GM21786 (cell line): ENCODE results near the gene RHCE.
"Not testable (repeated sequence)": the region's sequence is repeated elsewhere in the genome, so short reads cannot be mapped to it uniquely, and the experiment has no call there.

Experiments used
- ATAC-seq: cut with Tn5 transposase; IDR thresholded peaks from one replicate; pipeline ENCODE4 v1.9.1; 2021; ENCODE audit not compliant: unreplicated experiment

The RHCE gene

DNA sequence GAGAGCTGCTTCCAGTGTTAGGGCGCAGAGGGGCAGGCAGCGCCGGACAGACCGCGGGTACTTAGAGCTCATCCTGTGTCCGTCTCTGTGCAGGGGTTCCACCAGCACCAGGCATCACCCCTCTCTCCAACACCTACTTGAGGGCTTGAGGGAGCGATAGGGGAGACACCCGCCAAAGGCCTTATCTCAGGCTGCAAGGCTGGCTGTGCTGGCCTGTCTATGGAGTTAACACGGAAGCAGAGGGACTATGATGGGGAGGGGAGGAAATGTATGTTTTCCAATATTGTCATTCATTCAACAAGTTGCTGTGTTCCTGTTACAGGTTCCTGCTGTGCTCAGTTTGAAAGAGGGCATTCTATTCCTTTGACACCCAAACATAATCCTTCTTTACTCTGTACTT, at the start of gene RHCE:
Gene RHCE (minus strand): TSS at position 111 of the 400 bp plus-strand sequence. CDS start 39 bp downstream, at position 72.
- ATAC-seq = not testable (repeated sequence)

DNA sequence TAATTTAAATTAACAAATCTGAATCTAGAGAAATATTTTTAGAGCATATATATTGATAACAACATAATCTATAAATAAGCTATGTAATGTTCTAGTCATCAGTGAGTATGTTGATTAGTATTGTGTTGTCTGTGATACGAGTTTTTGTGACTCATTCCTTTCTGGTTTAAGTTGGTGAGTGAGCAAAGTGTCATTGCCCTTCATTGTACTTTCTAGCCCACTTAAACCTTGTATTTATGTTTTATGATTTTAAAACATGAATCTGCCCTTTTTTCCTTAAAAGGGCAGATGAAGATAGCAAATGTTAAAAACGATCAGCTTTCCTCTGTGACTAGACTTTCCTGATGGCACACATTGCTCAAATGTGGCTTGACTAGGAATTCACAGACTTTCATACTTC, 48.6 kb upstream of the RHCE start:
- ATAC-seq = no peak

DNA sequence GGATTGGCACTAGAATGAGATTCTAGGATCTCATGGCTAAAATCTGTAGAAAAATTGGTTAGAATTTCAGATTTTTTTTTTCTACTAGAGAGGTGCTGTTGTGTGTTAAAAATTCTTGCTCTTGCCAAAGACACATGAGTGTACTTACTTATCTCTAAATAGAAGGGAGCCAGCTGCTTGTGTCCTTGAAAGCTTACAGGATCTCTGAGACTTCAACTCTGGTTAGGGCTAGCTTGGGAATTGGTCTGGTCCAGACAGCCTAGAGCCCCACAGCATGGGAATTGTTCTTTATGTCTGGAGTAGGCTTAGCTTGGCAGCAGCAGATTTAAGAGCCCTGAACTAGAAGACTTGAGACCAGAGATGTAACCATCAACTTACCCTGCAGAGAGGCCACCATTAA, 47.4 kb upstream of the RHCE start:
- no peak for ATAC-seq

DNA sequence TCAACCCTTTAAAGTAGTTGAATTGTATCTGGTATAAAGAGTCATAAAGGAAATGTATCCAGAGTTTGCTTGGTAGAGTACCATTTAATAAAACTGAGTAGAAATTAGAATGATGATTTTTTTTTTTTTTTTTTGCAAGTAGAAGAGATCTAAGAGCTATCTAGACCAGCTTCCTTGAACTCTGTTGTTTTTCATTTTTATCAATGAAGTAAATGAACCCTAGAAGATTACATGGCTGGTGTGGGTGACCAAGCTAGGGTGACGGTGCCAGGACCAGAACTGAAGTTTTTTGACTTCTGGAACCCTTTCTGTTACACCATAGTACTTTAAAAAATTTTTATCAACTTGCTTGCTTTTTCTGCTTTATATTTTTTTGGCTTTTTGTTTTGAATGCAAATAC, 47.0 kb upstream of the RHCE start:
- no peak for ATAC-seq

DNA sequence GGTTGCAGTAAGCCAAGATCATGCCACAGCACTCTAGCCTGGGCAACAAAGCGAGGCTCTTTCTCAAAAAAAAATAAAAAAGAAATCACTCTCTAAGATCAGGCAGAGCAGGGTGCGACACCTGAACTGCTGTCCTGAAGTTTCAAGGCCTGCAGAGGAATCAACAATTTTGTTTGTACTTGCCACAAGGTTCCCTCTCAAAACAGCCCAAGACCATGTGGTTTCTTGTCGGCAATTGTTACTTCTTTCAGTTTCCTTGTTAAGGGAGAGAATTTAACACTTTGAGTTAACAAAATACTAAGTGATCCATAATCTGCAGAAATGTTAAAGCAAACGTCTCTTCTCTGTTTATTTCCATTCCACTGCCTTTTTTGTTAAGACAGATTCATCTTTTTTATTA, 46.6 kb upstream of the RHCE start:
- ATAC-seq = no peak

DNA sequence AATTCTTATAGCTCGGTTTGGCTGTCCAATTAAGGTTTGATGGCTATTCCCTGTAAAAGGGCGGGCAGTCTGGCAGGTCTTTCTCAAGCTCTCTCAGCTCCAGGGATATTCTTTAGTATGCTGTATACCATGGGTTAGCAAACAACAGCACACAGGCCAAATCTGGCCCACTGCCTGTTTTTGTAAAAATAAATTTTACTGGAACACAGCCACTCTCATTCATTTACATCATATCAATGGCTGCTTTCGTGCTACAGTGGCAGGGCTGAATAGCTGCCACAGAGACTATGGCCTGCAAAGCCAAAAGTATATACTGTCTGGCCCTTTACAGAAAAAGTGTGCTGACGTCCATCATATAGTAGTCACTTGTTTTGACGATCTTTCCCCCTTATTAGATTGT, 42.1 kb upstream of the RHCE start:
- no peak for ATAC-seq

DNA sequence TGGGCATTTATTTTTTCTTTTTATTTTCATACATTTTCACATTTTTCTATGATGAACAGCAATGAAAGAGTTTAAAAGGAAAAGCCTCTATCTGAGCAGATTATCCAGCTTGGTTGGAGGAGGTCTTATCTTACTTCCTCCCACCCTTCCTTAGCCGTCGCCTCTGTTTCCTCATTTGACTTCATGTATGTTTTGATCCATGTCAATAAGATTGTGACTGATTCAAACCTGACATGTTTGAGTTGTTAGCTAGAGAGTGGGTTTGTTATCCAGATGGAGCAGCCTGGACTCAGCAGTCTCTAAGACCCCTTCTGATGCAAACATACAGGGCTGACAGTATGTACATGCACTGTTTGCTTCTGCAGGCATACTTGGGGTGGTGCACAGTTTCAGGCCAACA, 41.2 kb upstream of the RHCE start:
- ATAC-seq = no peak

DNA sequence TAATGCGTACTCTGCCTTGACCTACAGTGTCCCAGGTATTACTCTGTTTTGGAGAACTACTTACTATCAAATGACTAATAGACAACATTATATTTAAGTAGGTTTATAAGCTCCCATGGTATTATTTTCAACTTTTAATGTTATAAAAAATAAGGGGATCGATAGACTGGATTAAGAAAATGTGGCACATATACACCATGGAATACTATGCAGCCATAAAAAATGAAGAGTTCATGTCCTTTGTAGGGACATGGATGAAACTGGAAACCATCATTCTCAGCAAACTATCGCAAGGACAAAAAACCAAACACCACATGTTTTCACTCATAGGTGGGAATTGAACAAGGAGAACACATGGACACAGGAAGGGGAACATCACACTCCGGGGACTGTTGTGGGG, 40.2 kb upstream of the RHCE start:
- not testable (repeated sequence) for ATAC-seq

DNA sequence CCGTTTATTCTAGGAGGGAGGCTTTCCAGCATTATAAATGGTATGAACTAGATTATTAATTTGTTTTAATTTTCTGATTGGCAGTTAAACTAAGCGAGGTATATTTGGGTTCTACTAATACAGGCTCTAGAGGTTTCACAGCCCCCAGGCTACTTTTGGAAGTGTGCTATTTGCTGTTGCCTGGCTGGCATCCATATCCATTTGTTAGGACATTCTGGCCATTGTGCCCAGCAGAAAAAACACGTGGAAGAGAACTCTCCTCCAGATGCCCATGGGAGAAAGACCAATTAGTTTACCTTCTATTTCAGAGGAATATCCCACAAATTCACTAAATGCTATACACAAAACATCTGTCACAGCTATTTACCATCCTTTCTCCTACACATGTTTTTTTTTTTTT, 39.4 kb upstream of the RHCE start:
- no peak for ATAC-seq

DNA sequence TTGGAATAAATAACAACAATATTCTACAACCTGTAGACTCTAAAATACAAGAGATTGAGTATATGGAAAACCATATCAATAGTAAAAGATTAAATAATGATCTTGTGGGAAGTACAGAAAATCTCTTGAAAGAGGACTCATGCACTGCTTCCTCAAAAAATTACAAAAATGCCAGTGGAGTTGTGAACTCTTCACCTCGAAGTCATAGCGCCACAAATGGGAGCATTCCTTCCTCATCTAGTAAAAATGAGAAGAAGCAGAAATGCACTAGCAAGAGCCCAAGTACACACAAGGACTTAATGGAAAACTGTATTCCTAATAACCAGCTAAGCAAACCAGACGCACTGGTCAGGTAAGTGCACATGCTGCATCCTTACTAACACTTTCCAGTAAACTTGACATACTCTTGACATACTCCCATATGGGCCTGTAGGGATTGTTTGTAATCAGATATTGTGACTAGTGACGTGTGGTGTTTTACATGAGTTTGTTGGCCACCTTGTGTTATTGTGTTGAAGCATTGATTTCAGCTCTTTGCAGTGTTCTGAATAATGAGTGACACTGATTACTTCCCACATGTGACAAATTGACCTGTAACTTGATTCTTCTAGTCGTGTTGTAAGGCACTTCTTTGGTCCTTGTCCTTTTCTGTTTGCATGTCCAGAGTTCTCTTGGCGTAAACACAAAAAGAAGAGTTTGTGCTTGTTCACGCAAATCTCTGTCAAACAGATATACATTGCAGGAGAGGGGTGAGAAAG, 38.1 kb upstream of the RHCE start:
- ATAC-seq = no peak

DNA sequence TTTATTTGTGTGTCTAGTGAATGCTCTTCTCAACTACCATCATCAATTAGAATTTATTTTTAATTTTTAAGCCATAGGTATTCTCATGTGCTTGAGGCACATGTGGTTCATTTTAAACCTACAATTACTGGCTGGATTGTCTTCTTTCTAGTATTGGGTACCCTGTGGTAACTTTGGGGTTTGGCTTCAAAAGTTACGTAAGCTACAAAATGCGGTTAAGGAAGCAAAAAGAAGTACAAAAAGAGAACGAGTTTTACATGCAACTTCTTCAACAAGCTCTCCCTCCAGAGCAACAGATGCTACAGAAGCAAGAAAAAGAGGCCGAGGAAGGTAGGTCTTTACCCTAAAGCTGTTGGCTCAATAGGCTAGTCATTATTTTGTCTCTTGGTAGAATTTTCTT, 35.9 kb upstream of the RHCE start:
- no peak for ATAC-seq

DNA sequence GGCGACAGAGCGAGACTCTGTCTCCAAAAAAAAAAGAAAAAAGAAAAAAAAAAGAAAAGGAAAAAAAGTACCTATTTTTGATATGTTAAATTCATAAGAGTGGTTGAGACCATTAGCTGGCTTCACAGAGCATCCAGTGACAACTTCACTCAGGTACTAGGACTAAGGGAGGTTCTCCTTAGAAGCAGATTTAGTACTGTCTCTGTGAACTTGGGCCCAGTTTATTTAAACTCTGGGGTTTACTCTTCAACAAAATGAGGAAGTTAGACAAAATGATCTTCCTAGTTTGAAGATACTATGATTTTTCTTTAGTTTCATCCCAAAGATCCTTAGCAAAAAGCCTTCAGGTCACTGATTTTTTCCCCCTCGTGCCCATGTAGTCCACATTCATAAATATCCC, 31.3 kb upstream of the RHCE start:
- ATAC-seq = no peak

DNA sequence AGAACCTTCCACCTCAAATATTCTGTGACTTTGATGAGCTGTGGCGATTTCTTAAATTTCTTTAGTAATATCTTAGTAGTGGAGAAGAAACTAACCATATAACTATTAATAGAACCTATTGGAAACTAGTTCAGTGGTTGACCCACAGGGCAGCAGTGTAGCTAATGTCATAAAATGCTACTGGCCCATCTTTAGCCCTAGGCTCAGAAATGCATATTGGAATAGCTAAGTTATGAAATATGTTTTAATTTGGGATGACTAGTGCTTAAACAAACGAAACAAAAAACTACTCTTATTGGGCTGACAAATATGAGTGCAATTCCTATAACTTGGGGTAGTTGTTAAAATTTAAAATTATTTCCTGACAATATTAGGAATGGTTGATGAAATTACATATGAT, 30.3 kb upstream of the RHCE start:
- ATAC-seq = no peak

DNA sequence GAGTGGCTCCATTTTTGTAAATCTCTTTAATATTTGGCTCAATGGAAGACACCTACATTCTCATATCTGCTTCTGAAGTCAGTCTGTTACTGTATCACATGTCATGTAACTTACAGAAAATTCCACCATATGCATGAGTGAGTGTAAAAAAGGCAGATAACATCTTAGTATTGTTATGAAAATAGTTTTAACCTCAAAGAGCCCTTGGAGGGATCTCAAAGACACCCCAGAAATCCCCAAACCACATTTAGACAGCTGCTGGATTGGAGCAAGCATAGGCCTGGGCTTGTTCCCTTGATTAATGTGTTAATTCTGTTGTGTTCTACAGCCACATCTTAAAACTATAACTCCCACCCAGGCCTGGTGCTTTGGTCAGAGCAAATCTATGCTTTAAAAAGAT, 26.9 kb upstream of the RHCE start:
- peak; percentile 56 for ATAC-seq

DNA sequence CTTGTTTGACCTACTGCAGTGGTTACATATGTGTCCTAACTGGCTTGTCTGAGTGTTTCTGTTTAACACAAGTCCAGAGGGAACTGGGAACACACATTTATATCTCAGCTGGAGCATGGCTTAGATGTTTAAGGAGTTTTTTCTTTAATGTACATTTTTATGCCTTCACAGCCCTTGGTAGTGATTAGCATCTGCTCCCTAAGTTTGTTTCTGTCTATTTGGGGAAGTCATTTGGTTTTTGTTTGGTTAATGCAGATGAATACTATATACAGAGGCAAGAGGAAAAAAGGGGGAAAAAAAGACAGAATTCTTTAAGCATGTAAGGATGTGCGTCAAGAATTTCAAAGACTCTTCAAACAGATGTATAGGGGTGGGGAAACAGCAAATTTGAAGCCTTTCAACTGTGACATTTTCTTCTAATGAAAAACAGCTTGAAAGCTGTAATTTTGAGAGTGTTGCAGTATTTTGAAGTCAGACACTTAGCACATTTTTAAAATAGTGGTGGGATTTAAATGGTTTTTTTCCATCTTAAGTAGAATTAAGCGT, 25.4 kb upstream of the RHCE start:
- ATAC-seq = no peak

DNA sequence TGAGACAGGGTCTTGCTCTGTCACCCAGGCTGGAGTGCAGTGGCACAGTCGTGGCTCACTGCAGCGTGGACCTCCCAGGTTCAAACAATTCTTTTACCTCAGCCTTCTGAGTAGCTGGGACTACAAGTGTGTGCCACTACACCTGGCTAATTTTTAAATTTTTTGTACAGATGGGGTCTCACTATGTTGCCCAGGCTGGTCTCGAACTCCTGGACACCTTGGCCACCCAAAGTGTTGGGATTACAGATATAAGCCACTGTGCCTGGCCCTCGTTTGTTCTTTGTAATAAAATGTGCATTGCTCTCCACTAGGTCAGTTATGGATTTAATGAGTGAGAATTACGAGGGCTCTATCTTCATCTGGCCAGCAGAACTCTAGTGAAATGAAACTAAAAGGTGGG, 24.0 kb upstream of the RHCE start:
- not testable (repeated sequence) for ATAC-seq

DNA sequence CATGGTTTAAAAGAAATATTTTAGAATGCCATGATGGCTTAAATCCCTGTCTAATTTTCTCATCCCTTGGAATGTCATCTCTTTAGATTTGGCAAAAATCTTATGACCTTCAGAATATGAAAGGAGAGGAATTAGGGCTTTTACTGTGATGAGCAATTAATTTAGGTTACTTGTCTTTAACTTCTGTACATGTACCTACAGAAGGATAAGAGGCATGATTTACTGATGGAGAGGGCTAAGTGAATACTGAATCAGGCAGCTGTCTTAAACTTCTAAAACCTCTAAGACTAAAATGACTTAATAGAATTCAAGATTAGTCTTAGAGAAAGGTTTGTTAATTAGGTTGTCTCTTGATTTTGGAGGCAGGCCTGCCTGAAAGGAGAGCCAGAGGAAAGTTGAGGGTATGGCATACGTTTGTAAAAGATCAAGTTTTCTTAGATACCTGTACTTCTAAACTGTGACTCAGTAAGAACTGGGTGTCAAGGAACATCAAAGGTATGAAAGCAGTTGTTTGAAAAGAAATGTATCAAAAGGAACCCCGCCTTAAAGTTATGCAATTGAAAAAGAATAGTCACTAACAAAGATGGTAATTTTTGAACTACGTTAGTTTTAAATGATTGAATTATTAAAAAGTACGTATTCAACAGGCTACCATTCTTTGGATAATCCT, 22.5 kb upstream of the RHCE start:
- no peak for ATAC-seq

DNA sequence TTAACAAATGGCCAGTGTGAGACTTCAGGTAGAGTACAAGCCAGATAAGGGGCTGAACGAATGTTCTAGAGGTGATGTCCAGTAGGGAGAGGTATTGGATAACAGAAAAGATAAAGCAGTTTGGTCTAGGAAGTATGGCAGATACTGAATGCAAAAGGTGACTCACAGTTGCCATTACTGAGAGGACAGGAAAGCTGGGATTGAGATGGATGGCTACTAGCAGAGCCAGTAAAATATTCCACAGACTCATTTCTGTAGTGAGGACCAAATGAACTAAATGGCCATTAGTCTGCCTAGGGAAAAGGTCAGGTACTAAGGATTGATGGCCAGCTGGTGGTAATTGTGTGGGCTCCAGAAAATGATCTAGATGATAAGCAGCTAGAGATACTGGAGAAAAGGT, 21.6 kb upstream of the RHCE start:
- ATAC-seq = no peak

DNA sequence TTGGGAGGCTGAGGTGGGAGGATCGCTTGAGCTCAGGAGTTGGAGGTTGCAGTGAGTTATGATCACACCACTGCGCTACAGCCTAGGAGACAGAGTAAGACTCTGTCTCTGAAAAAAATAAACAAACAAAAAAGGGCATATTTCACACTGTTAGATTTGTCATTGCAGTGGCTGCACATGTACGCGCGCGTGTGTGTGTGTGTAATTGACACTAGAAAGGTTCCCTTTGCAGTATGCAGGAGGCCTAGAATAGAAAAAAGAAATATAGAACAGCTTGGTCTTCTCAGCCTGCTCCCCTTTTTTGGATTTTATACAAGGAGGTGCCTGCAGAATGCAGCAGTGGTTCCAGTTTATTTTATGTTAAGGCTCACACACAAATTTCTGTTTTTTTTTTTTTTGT, 18.7 kb upstream of the RHCE start:
- ATAC-seq = no peak

DNA sequence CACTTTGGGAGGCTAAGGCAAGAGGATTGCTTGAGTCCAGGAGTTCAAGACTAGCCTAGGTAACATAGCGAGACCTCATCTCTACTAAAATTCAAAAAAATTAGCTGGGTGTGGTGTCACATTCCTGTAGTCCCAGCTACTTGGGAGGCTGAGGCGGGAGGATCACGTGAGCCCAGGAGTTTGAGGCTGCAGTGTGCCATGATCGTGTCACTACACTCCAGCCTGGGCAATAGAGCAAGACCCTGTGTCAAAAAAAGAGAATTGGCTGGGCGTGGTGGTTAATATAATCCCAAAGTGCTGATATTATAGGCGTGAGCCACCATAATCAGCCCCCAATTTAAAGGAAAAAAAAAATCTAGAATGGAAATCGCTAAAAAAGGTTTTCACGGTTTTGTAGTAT, 17.0 kb upstream of the RHCE start:
- ATAC-seq = no peak

DNA sequence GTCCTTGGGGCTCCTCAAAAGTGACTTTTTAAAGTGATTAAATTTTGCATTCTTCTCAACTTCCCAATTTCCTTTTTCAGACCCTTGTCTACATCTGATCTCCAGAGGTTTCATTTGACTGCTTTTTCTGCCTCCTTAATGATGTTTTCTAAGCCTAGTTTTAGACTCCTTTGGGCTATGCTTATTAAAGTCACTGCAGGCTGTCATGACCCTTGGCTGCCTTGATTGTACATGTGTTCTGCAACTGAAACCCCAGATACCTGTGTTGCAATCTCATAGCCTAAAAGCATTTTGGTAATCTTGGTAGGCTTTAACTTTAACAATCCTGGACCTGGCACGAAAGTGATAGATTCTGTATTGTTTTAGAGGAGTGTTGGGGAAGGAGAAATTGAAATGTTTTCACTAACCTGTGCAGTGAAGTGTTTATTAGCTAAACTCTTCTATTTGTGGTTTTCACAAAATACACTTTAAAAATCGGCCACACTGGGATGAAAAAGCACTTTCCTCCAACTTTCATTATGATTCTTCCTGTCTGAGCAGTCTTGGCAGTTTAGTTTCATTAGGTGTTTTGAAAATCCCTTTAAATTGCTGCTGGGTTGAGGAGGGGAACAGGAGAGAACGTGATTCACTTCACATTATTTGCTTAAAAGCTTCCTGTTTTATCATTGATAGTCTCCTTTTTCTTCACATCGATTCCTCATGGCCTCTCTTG, 14.9 kb upstream of the RHCE start:
- no peak for ATAC-seq
